H1 (cell line): ENCODE measurements around the gene PIP5K1B. TPM values are rescaled to one million over a fixed set of nuclear protein-coding genes. Genes with fewer than 3 reads are reported as not detected.

Source experiments
- CTCF ChIA-PET: fragments of 300-600 bp; sonication (Branson Sonifier 250); formaldehyde crosslinking; loops from one replicate; lab custom pipeline; 2021; ENCODE audit not compliant: partially characterized antibody; lab: Charles Lee
- POLR2A ChIA-PET: fragments of 300-600 bp; sonication (Branson Sonifier 250); formaldehyde crosslinking; loops from one replicate; lab custom pipeline; 2021; ENCODE audit warnings: inconsistent platforms; ENCODE audit not compliant: partially characterized antibody; lab: Charles Lee
- DNase-seq, 2 experiments: peaks; one replicate each; pipeline versions ENCODE4 v3.0.0 to v3.0.0-alpha.2; 2010 to 2022; ENCODE audit warnings: low spot score in 2 of 2, low read depth in 1 of 2, mixed read lengths in 1 of 2
- FAIRE-seq: peaks from 2 replicates; lab custom pipeline; 2011; peaks lifted over from hg19 to GRCh38; lab: Jason Lieb, UNC
- H2AFZ ChIP-seq: 2 replicates; pipeline ENCODE4 v1.8.1; 2012; ENCODE audit warnings: low read length, inconsistent platforms
- H2AK5ac ChIP-seq: 2 replicates; pipeline ENCODE4 v1.6.1; 2013; ENCODE audit warnings: low read depth, low read length
- H2BK120ac ChIP-seq: replicated peaks from 2 replicates; pipeline ENCODE3; 2013; ENCODE audit warnings: low read depth, low read length, inconsistent platforms
- H2BK12ac ChIP-seq: 2 replicates; pipeline ENCODE4 v1.6.1; 2013; ENCODE audit warnings: low read depth, low read length
- H2BK15ac ChIP-seq: 2 replicates; pipeline ENCODE4 v1.6.1; 2013; ENCODE audit warnings: low read length
- H2BK20ac ChIP-seq: 2 replicates; pipeline ENCODE4 v1.6.1; 2013; ENCODE audit warnings: low read length
- H2BK5ac ChIP-seq: 2 replicates; pipeline ENCODE4 v1.6.1; 2013; ENCODE audit warnings: low read depth, low read length
- H3K14ac ChIP-seq: 2 replicates; pipeline ENCODE4 v1.6.1; 2013; ENCODE audit warnings: inconsistent platforms; ENCODE audit not compliant: insufficient read length
- H3K18ac ChIP-seq: 2 replicates; pipeline ENCODE4 v1.6.1; 2013; ENCODE audit warnings: low read length; ENCODE audit errors: extremely low read depth
- H3K23ac ChIP-seq: 2 replicates; pipeline ENCODE4 v1.6.1; 2013; ENCODE audit warnings: inconsistent platforms; ENCODE audit not compliant: insufficient read length
- H3K23me2 ChIP-seq: 2 replicates; pipeline ENCODE4 v1.6.1; 2013; ENCODE audit warnings: low read depth, low read length
- H3K27ac ChIP-seq: 2 replicates; pipeline ENCODE4 v1.6.1; 2011; ENCODE audit warnings: low read depth, low read length, inconsistent platforms
- H3K27me3 ChIP-seq, 4 experiments: replicated peaks in 1 of 4; 1 replicate in 1 of 4; 2 replicates in 3 of 4; pipeline versions ENCODE4 v1.6.1 to v1.8.1; 2011 to 2013; ENCODE audit warnings: low read length in 3 of 4, mild to moderate bottlenecking in 3 of 4, inconsistent platforms in 2 of 4, mixed read lengths in 2 of 4, moderate library complexity in 1 of 4; ENCODE audit not compliant: control insufficient read depth in 3 of 4, insufficient read depth in 3 of 4; ENCODE audit errors: extremely low read depth in 1 of 4
- H3K36me3 ChIP-seq, 4 experiments: 2 replicates each; pipeline versions ENCODE4 v1.6.1 to v1.8.1; 2011 to 2013; ENCODE audit warnings: mild to moderate bottlenecking in 4 of 4, low read length in 3 of 4, moderate library complexity in 2 of 4, control low read depth in 1 of 4, inconsistent platforms in 1 of 4; ENCODE audit not compliant: insufficient read depth in 4 of 4, control insufficient read depth in 2 of 4
- H3K4ac ChIP-seq: replicated peaks from 2 replicates; pipeline ENCODE3; 2013; ENCODE audit warnings: low read length, low read depth, mixed read lengths, inconsistent platforms; ENCODE audit not compliant: insufficient read length
- H3K4me1 ChIP-seq, 4 experiments: replicated peaks in 1 of 4; 1 replicate in 1 of 4; 2 replicates in 3 of 4; pipeline versions ENCODE4 v1.6.1 to v1.8.1; 2011 to 2013; ENCODE audit warnings: low read length in 3 of 4, inconsistent platforms in 2 of 4, mixed read lengths in 1 of 4; ENCODE audit not compliant: insufficient read depth in 4 of 4, control insufficient read depth in 3 of 4
- H3K4me2 ChIP-seq, 2 experiments: 2 replicates each; pipeline versions ENCODE4 v1.6.1 to v1.8.1; 2011 to 2013; ENCODE audit warnings: low read depth in 2 of 2, low read length in 2 of 2, control low read depth in 1 of 2, inconsistent platforms in 1 of 2, mild to moderate bottlenecking in 1 of 2; ENCODE audit not compliant: insufficient read depth in 1 of 2
- H3K4me3 ChIP-seq, 4 experiments: fragments of 200-600, 300-600 bp in 1 of 4; sonication (generic), shearing (Covaris generic), sonication (Bioruptor Twin) in 1 of 4; 2 replicates each; pipeline versions ENCODE4 v1.5.1 to v1.8.1; 2011 to 2016; ENCODE audit warnings: low read length in 4 of 4, low read depth in 3 of 4, control low read depth in 2 of 4, inconsistent platforms in 2 of 4, mild to moderate bottlenecking in 2 of 4, mixed read lengths in 1 of 4, moderate library complexity in 1 of 4; ENCODE audit not compliant: insufficient read depth in 2 of 4; ENCODE audit errors: extremely low read depth in 1 of 4
- H3K56ac ChIP-seq: replicated peaks from 2 replicates; pipeline ENCODE3; 2013; ENCODE audit warnings: low read depth, mild to moderate bottlenecking, mixed read lengths, low read length, inconsistent platforms; ENCODE audit not compliant: insufficient read length
- H3K79me1 ChIP-seq: 2 replicates; pipeline ENCODE4 v1.6.1; 2013; ENCODE audit warnings: low read depth, low read length, control low read depth
- H3K79me2 ChIP-seq, 2 experiments: 2 replicates each; pipeline versions ENCODE4 v1.6.1 to v1.8.1; 2012 to 2013; ENCODE audit warnings: low read length in 2 of 2, mild to moderate bottlenecking in 2 of 2, inconsistent platforms in 1 of 2; ENCODE audit not compliant: insufficient read depth in 2 of 2, control insufficient read depth in 1 of 2
- H3K9ac ChIP-seq, 4 experiments: replicated peaks in 1 of 4; 1 replicate in 1 of 4; 2 replicates in 3 of 4; pipeline versions ENCODE4 v1.6.1 to v1.8.1; 2011 to 2013; ENCODE audit warnings: low read depth in 3 of 4, low read length in 3 of 4, control low read depth in 2 of 4, mild to moderate bottlenecking in 2 of 4, moderate library complexity in 2 of 4, inconsistent platforms in 1 of 4; ENCODE audit errors: extremely low read depth in 1 of 4
- H3K9me3 ChIP-seq, 2 experiments: 2 replicates each; pipeline versions ENCODE4 v1.6.1 to v1.8.1; 2012 to 2013; ENCODE audit warnings: mild to moderate bottlenecking in 2 of 2, moderate library complexity in 2 of 2, control low read depth in 1 of 2, inconsistent platforms in 1 of 2, low read depth in 1 of 2, low read length in 1 of 2, mixed read lengths in 1 of 2; ENCODE audit not compliant: insufficient read depth in 2 of 2
- H4K20me1 ChIP-seq, 2 experiments: replicated peaks in 1 of 2; 2 replicates each; pipeline versions ENCODE3 to v1.8.1; 2011 to 2013; ENCODE audit warnings: inconsistent platforms in 2 of 2, low read length in 2 of 2, mild to moderate bottlenecking in 1 of 2; ENCODE audit not compliant: insufficient read depth in 2 of 2, control insufficient read depth in 1 of 2
- H4K5ac ChIP-seq: 2 replicates; pipeline ENCODE4 v1.6.1; 2013; ENCODE audit warnings: low read length, low read depth, mixed read lengths, inconsistent platforms; ENCODE audit not compliant: insufficient read length
- H4K8ac ChIP-seq: 2 replicates; pipeline ENCODE4 v1.8.0; 2013; ENCODE audit warnings: mild to moderate bottlenecking, moderate library complexity, low read length, inconsistent platforms; ENCODE audit not compliant: insufficient read depth; ENCODE audit errors: extremely low read depth
- H4K91ac ChIP-seq: replicated peaks from 2 replicates; pipeline ENCODE3; 2013; ENCODE audit warnings: low read length, mixed read lengths, inconsistent platforms; ENCODE audit not compliant: insufficient read length
- ATF3 ChIP-seq: IDR thresholded peaks from 2 replicates; pipeline ENCODE4 v1.6.1; 2011; ENCODE audit warnings: low read depth, mild to moderate bottlenecking, low read length; ENCODE audit not compliant: insufficient read depth
- CEBPB ChIP-seq: IDR thresholded peaks from 2 replicates; pipeline ENCODE4 v1.6.1; 2012; ENCODE audit warnings: low read depth, low read length
- CHD2 ChIP-seq: IDR thresholded peaks from 2 replicates; pipeline ENCODE4 v1.6.1; 2012; ENCODE audit warnings: low read length, improper control_type of control experiment
- FOSL1 ChIP-seq: IDR thresholded peaks from 2 replicates; pipeline ENCODE4 v1.6.1; 2011; ENCODE audit warnings: mild to moderate bottlenecking, low read depth, low read length, moderate library complexity; ENCODE audit not compliant: insufficient read depth
- HDAC2 ChIP-seq, 2 experiments: fragments of 300-600 bp in 1 of 2; sonication (generic) in 1 of 2; IDR thresholded peaks; 2 replicates each; pipeline ENCODE4 v1.6.1; 2011 to 2012; ENCODE audit warnings: low read depth in 2 of 2, low read length in 2 of 2, mild to moderate bottlenecking in 2 of 2, moderate library complexity in 2 of 2, borderline replicate concordance in 1 of 2, inconsistent platforms in 1 of 2
- POU5F1 ChIP-seq: IDR thresholded peaks from 2 replicates; pipeline ENCODE4 v1.6.1; 2011; ENCODE audit warnings: low read depth, mild to moderate bottlenecking, low read length, moderate library complexity
- SP4 ChIP-seq: IDR thresholded peaks from 2 replicates; pipeline ENCODE4 v1.6.1; 2012; ENCODE audit warnings: low read length, inconsistent platforms
- SUZ12 ChIP-seq: fragments of 200-600 bp; sonication (generic); IDR thresholded peaks from 2 replicates; pipeline ENCODE4 v1.6.1; 2012; ENCODE audit warnings: mild to moderate bottlenecking, inconsistent platforms, low read length, moderate library complexity, mixed read lengths
- TCF12 ChIP-seq: IDR thresholded peaks from 2 replicates; pipeline ENCODE4 v1.6.1; 2011; ENCODE audit warnings: low read depth, mild to moderate bottlenecking, low read length
- TEAD4 ChIP-seq: IDR thresholded peaks from 2 replicates; pipeline ENCODE4 v1.6.1; 2012; ENCODE audit warnings: low read depth, low read length, inconsistent platforms, mixed read lengths
- YY1 ChIP-seq: IDR thresholded peaks from 2 replicates; pipeline ENCODE4 v1.6.1; 2011; ENCODE audit warnings: low read depth, mild to moderate bottlenecking, low read length
- WGBS, 2 experiments: shearing (Covaris generic) in 1 of 2; methylation state at CpG; one replicate each; pipeline versions ENCODE4 v1.1.6 to v1.1.7; 2013 to 2015; ENCODE audit warnings: low lambda C conversion rate in 2 of 2, mixed read lengths in 2 of 2, inconsistent platforms in 1 of 2, low coverage in 1 of 2, missing lambda C conversion rate in 1 of 2; ENCODE audit not compliant: insufficient replicate concordance in 2 of 2, insufficient coverage in 1 of 2, insufficient read length in 1 of 2; ENCODE audit errors: extremely low coverage in 1 of 2, missing lambda C conversion rate in 1 of 2; 5-methylcytosine and 5-hydroxymethylcytosine counted together
- polyA plus RNA-seq, 7 experiments: library from polyadenylated mRNA; depleted of rRNA in 3 of 7; stranded (reverse) in 5 of 7; unstranded in 2 of 7; fragments of >200 nt in 5 of 7; fragments of 200-250 nt in 2 of 7; gene quantifications; 1 replicate in 5 of 7; 2 replicates in 1 of 7; 4 replicates in 1 of 7; pipeline versions ENCODE4 v1.2.1 to v1.2.3, GENCODE V29; 2011 to 2013; ENCODE audit warnings: missing spikeins in 2 of 7, mixed read lengths in 2 of 7
- total RNA-seq: library from RNA; stranded (reverse); fragmentation: NEBNext Ultra II Directional; extraction: Animal tissue kit (Norgen Biotek cat#: 25700); gene quantifications from 2 replicates; pipeline ENCODE4 v1.2.1, GENCODE V29; 2021

Gene PIP5K1B
- total and polyA plus RNA-seq, 2 of the 8 experiments (the other 6 are each of a cell fraction or from before 2014, with no cell fraction given), result 4.7 to 7.7 TPM

- no peak overlapping the region for H3K9ac ChIP-seq
- no peaks in the 10 kb centered on the region for H3K4me1 ChIP-seq
- no peak overlapping the region for H4K8ac ChIP-seq
- no peak overlapping the region for H3K4me2 ChIP-seq
- 94% methylated on average over 1 of the region's 1 CpG; no CpG with 5 or more reads in 1 of the 2 experiments for WGBS, 2 experiments
- no peaks in the 10 kb centered on the region for H3K36me3 ChIP-seq
- no peak overlapping the region for H2BK5ac ChIP-seq
- H3K23ac ChIP-seq, result no peak overlapping the region
- H3K56ac ChIP-seq, result no peak overlapping the region
- no peaks in the 10 kb centered on the region for H3K23me2 ChIP-seq
- H4K5ac ChIP-seq, result no peak overlapping the region
- H2BK120ac ChIP-seq, result no peak overlapping the region
- H4K91ac ChIP-seq, result no peak overlapping the region
- POLR2A ChIA-PET, result no interaction called here
- no peak overlapping the region for H3K4me3 ChIP-seq
- no peak overlapping the region for H3K14ac ChIP-seq
- CTCF ChIA-PET, result no interaction called here
- no peak overlapping the region for H2BK15ac ChIP-seq
- no peak overlapping the region for H2AFZ ChIP-seq
- no peaks in the 10 kb centered on the region for H3K79me1 ChIP-seq
- H2AK5ac ChIP-seq, result no peak overlapping the region
- no peaks in the 10 kb centered on the region for H4K20me1 ChIP-seq
- H3K79me2 ChIP-seq, result no peaks in the 10 kb centered on the region
- no peaks in the 10 kb centered on the region for H3K9me3 ChIP-seq
- no peak overlapping the region for H3K18ac ChIP-seq
- FAIRE-seq, result no peak
- H3K4ac ChIP-seq, result no peak overlapping the region
- H2BK12ac ChIP-seq, result no peak overlapping the region
- no peak overlapping the region for H2BK20ac ChIP-seq
- DNase-seq, result no peak
- no peak overlapping the region for H3K27ac ChIP-seq
- no peaks in the 10 kb centered on the region for H3K27me3 ChIP-seq
- TF ChIP-seq CHD2 (no peak), SUZ12 (no peak), SP4 (no peak), TEAD4 (no peak), YY1 (no peak), CEBPB (no peak), HDAC2 (IDR thresholded peaks at IDR 0.05; ENCODE audit: borderline replicate concordance in 1 of 2, low read depth in 2 of 2, low read length in 2 of 2) (no peak), POU5F1 (no peak), FOSL1 (no peak), TCF12 (no peak), ATF3 (no peak)
Observed at GRCh38 chr9:68934329-68934644, 229.2 kb downstream of the PIP5K1B start.
